SHP77 (cell line): ENCODE data around the gene CKAP2L.
"Not testable (repeated sequence)": the region's sequence is repeated elsewhere in the genome, so short reads cannot be mapped to it uniquely, and the experiment has no call there.

Source experiments
- DNase-seq, 2 experiments: peaks; one replicate each; lab custom pipeline; 2025; lab: John Stamatoyannopoulos, UW

The CKAP2L gene

GRCh38 chr2:112709703-112710102 lies 54.7 kb downstream of the CKAP2L start:
- no peak for DNase-seq

DNA sequence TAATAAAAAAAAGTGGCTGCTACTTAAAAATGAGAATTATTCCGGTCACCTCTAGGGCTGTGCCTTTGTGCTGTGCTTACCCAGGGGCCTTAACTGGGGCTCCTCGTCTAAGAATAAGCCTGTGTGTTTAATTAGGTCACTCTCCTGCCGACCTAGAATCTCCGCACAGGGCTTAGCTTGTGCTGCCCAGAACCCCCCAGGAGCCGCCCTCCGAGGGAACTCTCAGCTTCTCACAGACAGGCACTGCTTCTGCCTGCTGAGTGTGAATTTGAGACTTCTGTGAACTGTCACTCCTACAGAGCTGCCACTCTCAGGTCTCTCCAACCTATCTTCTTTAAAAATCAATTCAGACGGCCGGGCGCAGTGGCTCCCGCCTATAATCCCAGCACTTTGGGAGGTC lies 55.4 kb downstream of the CKAP2L start:
- no peak for DNase-seq

DNA sequence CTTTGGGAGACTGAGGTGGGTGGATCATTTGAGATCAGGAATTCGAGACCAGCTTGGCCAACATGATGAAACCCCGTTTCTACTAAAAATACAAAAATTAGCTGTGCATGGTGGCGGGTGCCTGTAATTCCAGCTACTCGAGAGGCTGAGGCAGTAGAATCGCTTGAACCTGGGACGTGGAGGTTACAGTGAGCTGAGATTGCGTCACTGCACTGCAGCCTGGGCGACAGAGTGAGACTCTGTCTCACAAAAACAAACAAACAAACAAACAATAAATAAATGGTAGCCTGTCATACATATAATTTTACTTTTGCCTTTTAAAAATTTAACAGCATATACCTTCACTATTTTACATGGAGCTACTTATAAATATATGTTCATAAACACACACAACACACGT lies 57.5 kb downstream of the CKAP2L start:
- not testable (repeated sequence) for DNase-seq

GRCh38 chr2:112706170-112706664 lies 58.2 kb downstream of the CKAP2L start:
- DNase-seq, result no peak

DNA sequence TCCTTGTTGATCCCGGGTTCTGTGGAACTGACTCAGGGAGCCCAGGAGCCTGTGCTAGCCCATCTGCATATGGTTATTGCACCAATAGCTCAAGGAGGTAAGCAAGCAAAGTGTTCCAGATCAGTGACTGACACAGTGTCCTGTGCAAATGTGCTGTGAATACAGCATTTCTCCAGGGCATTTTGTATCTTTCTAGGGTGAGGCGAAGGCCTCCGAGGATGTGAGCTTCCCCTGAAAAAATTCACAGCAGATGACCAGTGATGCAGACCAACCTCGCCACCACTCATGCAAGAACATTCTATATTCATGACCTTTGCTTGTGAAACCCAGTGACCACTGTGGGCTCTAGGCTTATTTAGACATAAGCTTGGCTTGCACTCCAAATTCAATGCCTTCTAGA lies 58.8 kb downstream of the CKAP2L start:
- DNase-seq, result no peak

DNA sequence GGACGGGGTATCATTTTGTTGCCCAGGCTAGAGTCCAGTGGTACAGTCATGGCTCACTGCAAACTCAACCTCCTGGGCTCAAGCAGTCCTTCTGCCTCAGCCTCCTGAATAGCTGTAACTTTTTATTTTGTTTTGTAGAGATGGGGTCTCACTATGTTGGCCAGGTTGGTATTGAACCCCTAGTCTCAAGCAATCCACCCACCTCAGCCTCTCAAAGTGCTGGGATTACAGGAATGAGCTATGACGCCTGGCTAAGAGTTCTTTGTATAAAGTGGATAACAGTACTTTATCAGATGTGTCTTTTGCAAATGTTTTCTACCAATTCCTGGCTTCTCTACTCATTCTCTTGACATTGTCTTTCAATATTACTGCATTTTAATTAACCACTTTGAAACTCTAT lies 60.7 kb downstream of the CKAP2L start:
- no peak for DNase-seq

DNA sequence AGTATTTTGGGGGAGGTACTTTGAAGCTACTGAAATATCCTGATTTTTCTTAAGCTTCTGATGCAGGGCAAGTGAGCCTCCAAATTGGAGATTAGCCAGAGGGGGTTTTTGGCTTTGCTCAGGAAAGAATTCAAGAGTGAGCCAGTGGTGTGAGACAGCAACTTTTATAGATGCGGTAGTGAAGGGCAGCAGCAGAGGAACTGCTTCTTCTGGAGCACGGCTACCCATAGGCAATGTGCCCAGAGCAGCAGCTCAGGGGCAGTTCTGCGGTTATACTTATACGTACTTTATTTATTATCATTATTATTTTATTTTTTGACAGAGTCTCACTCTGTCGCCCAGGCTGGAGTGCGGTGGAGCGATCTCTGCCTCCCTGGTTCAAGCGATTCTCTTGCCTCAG lies 63.4 kb downstream of the CKAP2L start:
- no peak for DNase-seq

- DNase-seq, result no peak
Observed at GRCh38 chr2:112699984-112700667, 64.3 kb downstream of the CKAP2L start.

DNA sequence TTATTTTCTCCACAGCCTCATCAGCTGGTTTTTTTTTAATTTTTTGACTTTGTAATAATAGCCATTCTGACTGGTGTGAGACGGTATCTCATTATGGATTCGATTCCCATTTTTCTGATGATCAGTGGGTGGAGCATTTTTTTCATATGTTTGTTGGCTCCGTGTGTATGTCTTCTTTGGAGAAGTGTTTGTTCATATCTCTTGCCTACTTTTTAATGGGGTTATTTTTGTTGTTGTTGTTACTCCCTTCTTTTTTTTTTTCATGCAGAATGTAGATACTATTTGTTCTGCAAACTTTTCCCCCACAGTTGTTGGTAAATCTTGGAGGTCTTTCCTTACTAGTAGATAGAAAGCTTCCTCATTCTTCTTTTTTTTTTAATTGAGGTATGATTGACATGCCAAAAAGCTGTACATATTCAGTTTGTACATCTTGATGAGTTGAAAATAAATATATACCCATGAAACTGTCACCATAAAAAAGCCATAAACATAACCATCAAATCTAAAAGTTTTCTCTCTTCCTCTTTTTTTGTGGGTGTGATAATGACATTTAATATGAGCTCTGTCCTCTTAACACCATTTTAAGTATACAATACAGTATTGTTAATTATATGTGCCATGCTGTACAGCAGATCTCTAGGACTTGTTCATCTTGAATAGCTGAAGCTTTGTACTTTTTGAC lies 65.4 kb downstream of the CKAP2L start:
- no peak for DNase-seq

DNA sequence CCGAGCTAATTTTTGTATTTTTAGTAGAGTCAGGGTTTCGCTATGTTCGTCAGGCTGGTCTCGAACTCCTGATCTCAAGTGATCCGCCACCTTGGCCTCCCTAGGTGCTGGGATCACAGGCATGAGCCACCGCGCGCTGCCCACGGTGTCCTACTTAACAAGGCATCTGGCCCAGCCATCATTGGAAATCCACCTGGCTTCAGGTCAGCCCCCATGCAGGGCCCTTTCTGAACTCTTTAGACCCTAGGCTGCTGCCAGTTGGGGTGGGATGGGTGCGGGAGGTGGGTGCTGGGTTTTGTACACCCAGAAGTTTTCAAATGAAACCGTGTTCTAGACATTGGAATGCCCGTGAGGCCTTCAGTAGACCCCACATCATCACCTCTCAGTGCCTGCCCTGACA lies 70.2 kb downstream of the CKAP2L start:
- no peak for DNase-seq

DNA sequence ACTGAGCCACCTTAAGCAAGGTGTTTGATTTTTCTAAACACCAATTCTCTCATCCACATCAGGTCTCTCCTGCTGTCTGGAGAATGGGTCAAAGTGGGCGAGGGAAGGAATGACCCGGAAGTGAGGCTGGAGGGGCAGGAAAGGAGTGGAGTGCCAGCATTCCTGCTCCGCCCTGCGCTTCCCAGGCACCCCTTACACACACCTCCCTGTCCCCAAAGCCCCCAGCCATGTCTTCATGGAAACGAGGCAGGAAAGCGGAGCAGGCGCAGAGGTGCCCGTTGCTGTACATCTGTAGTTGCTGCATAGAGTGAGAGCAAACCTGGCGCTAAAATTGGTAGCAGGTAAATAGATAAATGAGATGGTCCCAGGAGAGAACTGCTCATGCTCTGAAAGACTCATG lies 70.8 kb downstream of the CKAP2L start:
- no peak for DNase-seq

GRCh38 chr2:112692918-112693317 lies 71.5 kb downstream of the CKAP2L start:
- no peak for DNase-seq

- peak; percentile 15 to 38 for DNase-seq
Observed at GRCh38 chr2:112692495-112692911, 71.9 kb downstream of the CKAP2L start.

GRCh38 chr2:112691881-112692281 lies 72.5 kb downstream of the CKAP2L start:
- peak in 1 of 2 experiments; percentile 5 for DNase-seq

- peak; percentile 12 to 61 for DNase-seq
Observed at GRCh38 chr2:112690853-112691401, 73.5 kb downstream of the CKAP2L start.

DNA sequence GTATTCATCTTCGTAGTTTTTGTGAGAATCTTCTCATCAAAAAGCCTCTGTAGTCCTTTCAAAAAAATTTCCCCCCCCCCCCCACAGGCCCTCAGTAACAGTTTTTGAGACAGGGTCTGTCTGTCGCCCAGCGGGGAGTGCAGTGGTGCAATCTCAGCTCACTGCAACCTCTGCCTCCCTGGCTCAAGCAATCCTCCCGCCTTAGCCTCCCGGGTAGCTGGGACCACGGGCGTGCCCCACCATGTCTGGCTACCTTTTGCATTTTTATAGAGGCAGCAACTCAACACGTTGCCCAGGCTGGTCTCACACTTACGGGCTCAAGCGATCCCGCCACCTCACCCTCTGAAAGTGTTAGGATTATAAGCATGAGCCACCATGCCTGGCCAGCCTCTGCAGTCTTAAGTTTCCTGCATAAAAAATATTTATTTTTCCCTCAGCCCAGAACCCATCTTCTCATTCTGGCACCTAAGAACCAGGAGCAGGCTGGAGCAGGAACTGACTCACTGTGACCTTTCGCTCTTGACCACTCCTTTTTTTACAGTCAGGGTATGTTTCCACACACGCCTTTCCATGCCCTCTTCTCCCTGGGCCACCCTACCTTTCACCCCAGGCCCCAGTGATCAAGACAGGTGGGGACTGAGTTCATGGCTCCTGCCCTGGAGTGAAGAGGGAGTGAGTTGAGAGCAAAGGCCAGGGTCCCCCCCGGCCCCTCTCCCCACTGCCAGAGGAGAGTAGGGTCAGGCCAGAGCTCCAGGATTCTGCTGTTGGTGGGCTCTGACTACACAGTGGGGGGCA lies 76.1 kb downstream of the CKAP2L start:
- DNase-seq, result no peak

DNA sequence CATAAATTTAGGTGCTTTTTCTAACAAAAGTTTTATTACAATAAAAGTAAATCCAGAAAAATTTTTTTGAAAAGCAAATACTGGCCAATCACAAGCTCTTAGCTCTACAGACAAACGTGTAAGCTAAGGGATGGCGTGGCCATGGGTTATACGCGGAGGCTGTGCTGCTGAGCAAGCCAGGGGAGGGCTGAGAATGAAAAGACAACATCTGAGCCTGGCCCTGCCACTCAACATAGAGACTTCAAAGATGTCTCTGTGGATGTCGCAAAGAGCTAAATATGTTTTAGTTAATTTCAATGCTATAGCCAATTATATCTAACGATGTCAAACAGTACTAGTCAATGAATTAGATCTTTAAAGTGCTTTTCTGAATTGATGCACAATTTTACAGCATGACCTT lies 76.9 kb downstream of the CKAP2L start:
- no peak for DNase-seq
